Activated CD8-positive, alpha-beta T cell treated with anti-CD3 and anti-CD28 coated beads for 36 hours (primary cell): ENCODE results near the gene ARMC6. TPM values are rescaled to one million over a fixed set of nuclear protein-coding genes. Genes with fewer than 3 reads are reported as not detected.
"Not testable (repeated sequence)": the region's sequence is repeated elsewhere in the genome, so short reads cannot be mapped to it uniquely, and the experiment has no call there.

Experiments
- ATAC-seq: fragments of 200-7000 bp; cut with Tn5 transposase; one replicate; pipeline ENCODE4 v1.10.0; 2021; ENCODE audit warnings: mild to moderate bottlenecking, moderate library complexity
- CTCF ChIA-PET: fragments of 350-600 bp; sonication (Branson Sonifier 250); formaldehyde crosslinking; loops from one replicate; lab custom pipeline; 2021; ENCODE audit warnings: antibody characterized with exemption; lab: Charles Lee
- POLR2A ChIA-PET: fragments of 350-600 bp; sonication (Branson Sonifier 250); formaldehyde crosslinking; loops from one replicate; lab custom pipeline; 2021; ENCODE audit warnings: antibody characterized with exemption; lab: Charles Lee
- DNase-seq: peaks from one replicate; pipeline ENCODE4 v3.0.0-alpha.2; 2020
- H3K27ac Mint-ChIP-seq: one replicate; pipeline ENCODE4 v1.8.0; 2021; ENCODE audit warnings: mild to moderate bottlenecking, mixed read lengths
- H3K27me3 Mint-ChIP-seq: one replicate; pipeline ENCODE4 v1.8.0; 2021; ENCODE audit warnings: mixed read lengths
- H3K36me3 Mint-ChIP-seq: one replicate; pipeline ENCODE4 v1.8.0; 2021; ENCODE audit warnings: low read depth, mixed read lengths
- H3K4me1 Mint-ChIP-seq: one replicate; pipeline ENCODE4 v1.8.0; 2021; ENCODE audit warnings: low read depth, mixed read lengths
- H3K4me3 Mint-ChIP-seq: one replicate; pipeline ENCODE4 v1.8.0; 2021; ENCODE audit warnings: mild to moderate bottlenecking, moderate library complexity, mixed read lengths
- H3K9me3 Mint-ChIP-seq: one replicate; pipeline ENCODE4 v1.8.0; 2021; ENCODE audit warnings: mixed read lengths
- CTCF ChIP-seq: fragments of 200-600 bp; IDR thresholded peaks from one replicate; pipeline ENCODE4 v1.8.0; 2022; ENCODE audit warnings: antibody characterized with exemption, mild to moderate bottlenecking
- intact Hi-C: fragments of 100-400 bp; cut with micrococcal nuclease; formaldehyde crosslinking; loops from one replicate; pipeline ENCODE4 v1.10.0; 2022
- total RNA-seq, 2 experiments: library from RNA; stranded (reverse); gene quantifications; one replicate each; pipeline ENCODE4 v1.2.3, GENCODE V29; 2021

ARMC6 gene
- total RNA-seq, 2 experiments from 2014 or later = 34.2 to 42.8 TPM

GRCh38 chr19:19096641-19097627 is 63.5 kb downstream of the ARMC6 start:
- ChIA-PET CTCF (interaction anchor here (0.7 kb wide), 1 partner anchor 19 kb away, joined by 3 read pairs; no protein-coding TSS in a partner anchor), POLR2A (interaction anchor here (0.7 kb wide), 1 partner anchor 135 kb away, joined by 3 read pairs; no protein-coding TSS in a partner anchor)
- H3K36me3 Mint-ChIP-seq = no peaks in the 10 kb centered on the region

GRCh38 chr19:19098084-19098702 is 64.8 kb downstream of the ARMC6 start:
- no peak overlapping the region for H3K27ac Mint-ChIP-seq
- no peak for TF ChIP-seq CTCF
- no peak overlapping the region for H3K4me3 Mint-ChIP-seq
- no peaks in the 10 kb centered on the region for H3K9me3 Mint-ChIP-seq
- no peaks in the 10 kb centered on the region for H3K36me3 Mint-ChIP-seq
- ChIA-PET POLR2A (interaction anchor here (1.3 kb wide), 1 partner anchor 24 kb away, joined by 3 read pairs; no protein-coding TSS in a partner anchor), CTCF (interaction anchor here (0.7 kb wide), 1 partner anchor 17 kb away, joined by 3 read pairs; no protein-coding TSS in a partner anchor)
- no peaks in the 10 kb centered on the region for H3K4me1 Mint-ChIP-seq
- H3K27me3 Mint-ChIP-seq = no peaks in the 10 kb centered on the region
- ATAC-seq (no peak), DNase-seq (no peak)
- intact Hi-C loops = no loop called here

More at GRCh38 chr19:19096641-19097627, 63.5 kb downstream of the ARMC6 start:
- DNase-seq (no peak), ATAC-seq (no peak)
- Mint-ChIP-seq H3K9me3 (no peaks in the 10 kb centered on the region), H3K4me3 (no peak overlapping the region), H3K27me3 (no peaks in the 10 kb centered on the region), H3K4me1 (no peaks in the 10 kb centered on the region), H3K27ac (no peak overlapping the region)
- intact Hi-C loops = no loop called here
- no peak for TF ChIP-seq CTCF

GRCh38 chr19:19098703-19099632 is 65.6 kb downstream of the ARMC6 start:
- POLR2A ChIA-PET = interaction anchor here (1.3 kb wide), 1 partner anchor 24 kb away, joined by 3 read pairs; no protein-coding TSS in a partner anchor
- ATAC-seq = no peak
- DNase-seq = no peak
- no peaks in the 10 kb centered on the region for H3K9me3 Mint-ChIP-seq
- no peaks in the 10 kb centered on the region for H3K27me3 Mint-ChIP-seq
- CTCF ChIA-PET = no interaction called here
- H3K4me1 Mint-ChIP-seq = no peaks in the 10 kb centered on the region
- TF ChIP-seq CTCF = no peak
- no peaks in the 10 kb centered on the region for H3K36me3 Mint-ChIP-seq
- no peak overlapping the region for H3K4me3 Mint-ChIP-seq
- no peak overlapping the region for H3K27ac Mint-ChIP-seq
- intact Hi-C loops = no loop called here

- ChIA-PET POLR2A (no interaction called here), CTCF (no interaction called here)
- DNase-seq = no peak
- no peaks in the 10 kb centered on the region for H3K27me3 Mint-ChIP-seq
- no peaks in the 10 kb centered on the region for H3K9me3 Mint-ChIP-seq
- TF ChIP-seq CTCF = no peak
- intact Hi-C loops = no loop called here
- H3K4me3 Mint-ChIP-seq = no peak overlapping the region
- H3K36me3 Mint-ChIP-seq = no peaks in the 10 kb centered on the region
- no peak for ATAC-seq
- H3K27ac Mint-ChIP-seq = no peak overlapping the region
- H3K4me1 Mint-ChIP-seq = no peaks in the 10 kb centered on the region
Measured at GRCh38 chr19:19101540-19101939, 68.1 kb downstream of the ARMC6 start.

- DNase-seq, H3K27me3 Mint-ChIP-seq, intact Hi-C loops, CTCF ChIA-PET, H3K36me3 Mint-ChIP-seq, ATAC-seq, POLR2A ChIA-PET, H3K27ac Mint-ChIP-seq, H3K9me3 Mint-ChIP-seq, H3K4me1 Mint-ChIP-seq, H3K4me3 Mint-ChIP-seq: not testable (repeated sequence)
Measured at GRCh38 chr19:19102566-19102965, 69.2 kb downstream of the ARMC6 start.
